Mucosa of rectum (tissue), 2 donors: Measurements from ENCODE around the gene PACS1.

Source experiments
- H3K27ac ChIP-seq, 2 donors: one replicate each; pipeline ENCODE4 v1.7.0; 2013; ENCODE audit warnings: inconsistent platforms in 2 of 2, low read depth in 2 of 2, low read length in 2 of 2
- H3K27me3 ChIP-seq, 2 donors: one replicate each; pipeline ENCODE4 v1.7.0; 2013; ENCODE audit warnings: low read length in 2 of 2; ENCODE audit not compliant: control insufficient read depth in 2 of 2, insufficient read depth in 2 of 2
- H3K36me3 ChIP-seq, 2 donors: one replicate each; pipeline ENCODE4 v1.7.0; 2013; ENCODE audit warnings: low read length in 2 of 2; ENCODE audit not compliant: control insufficient read depth in 2 of 2, insufficient read depth in 2 of 2
- H3K4me1 ChIP-seq, 2 donors: one replicate each; pipeline ENCODE4 v1.7.0; 2013; ENCODE audit warnings: low read length in 2 of 2, mild to moderate bottlenecking in 1 of 2; ENCODE audit not compliant: control insufficient read depth in 2 of 2, insufficient read depth in 2 of 2
- H3K4me3 ChIP-seq, 2 donors: one replicate each; pipeline ENCODE4 v1.7.0; 2013; ENCODE audit warnings: low read length in 2 of 2
- H3K9ac ChIP-seq, 2 donors: one replicate each; pipeline ENCODE4 v1.7.0; 2013; ENCODE audit warnings: low read length in 2 of 2, low read depth in 1 of 2, mild to moderate bottlenecking in 1 of 2
- H3K9me3 ChIP-seq, 2 donors: one replicate each; pipeline ENCODE4 v1.7.0; 2013; ENCODE audit warnings: low read length in 2 of 2; ENCODE audit not compliant: control insufficient read depth in 2 of 2
- donor health status: healthy.
- donor health status: Normal muscosa, but diverticular disease.

The PACS1 gene

GRCh38 chr11:66039765-66040164 lies 30.3 kb upstream of the PACS1 start:
- H3K9me3 ChIP-seq: no peaks in the 10 kb centered on the region
- no peaks in the 10 kb centered on the region for H3K36me3 ChIP-seq
- peaks cover 0 to 3% of the 10 kb centered on the region in 2 donors for H3K27me3 ChIP-seq
- no peak overlapping the region for H3K9ac ChIP-seq
- H3K4me1 ChIP-seq: no peaks in the 10 kb centered on the region
- no peak overlapping the region for H3K27ac ChIP-seq
- no peak overlapping the region for H3K4me3 ChIP-seq

GRCh38 chr11:66042227-66042995 lies 27.7 kb upstream of the PACS1 start:
- no peak overlapping the region for H3K4me3 ChIP-seq
- H3K27me3 ChIP-seq: peaks cover 3 to 6% of the 10 kb centered on the region in 2 donors
- H3K9me3 ChIP-seq: no peaks in the 10 kb centered on the region
- H3K27ac ChIP-seq: no peak overlapping the region
- H3K9ac ChIP-seq: no peak overlapping the region
- no peaks in the 10 kb centered on the region for H3K4me1 ChIP-seq
- no peaks in the 10 kb centered on the region for H3K36me3 ChIP-seq

GRCh38 chr11:66042996-66043906 lies 26.8 kb upstream of the PACS1 start:
- H3K27me3 ChIP-seq: peaks cover 3 to 6% of the 10 kb centered on the region in 2 donors

GRCh38 chr11:66044757-66045156 lies 25.3 kb upstream of the PACS1 start:
- no peaks in the 10 kb centered on the region for H3K4me1 ChIP-seq
- H3K9ac ChIP-seq: no peak overlapping the region
- no peaks in the 10 kb centered on the region for H3K9me3 ChIP-seq
- H3K4me3 ChIP-seq: peak overlapping the region in 1 of 2 donors; percentile 32
- H3K27me3 ChIP-seq: peaks cover 3 to 6% of the 10 kb centered on the region in 2 donors
- no peak overlapping the region for H3K27ac ChIP-seq
- H3K36me3 ChIP-seq: no peaks in the 10 kb centered on the region

More at GRCh38 chr11:66042996-66043906, 26.8 kb upstream of the PACS1 start:
- Histone ChIP-seq H3K4me3 (no peak overlapping the region), H3K9me3 (no peaks in the 10 kb centered on the region), H3K27ac (no peak overlapping the region), H3K9ac (no peak overlapping the region), H3K4me1 (no peaks in the 10 kb centered on the region), H3K36me3 (no peaks in the 10 kb centered on the region)

GRCh38 chr11:66045177-66045639 lies 24.9 kb upstream of the PACS1 start:
- H3K36me3 ChIP-seq: no peaks in the 10 kb centered on the region
- H3K9me3 ChIP-seq: no peaks in the 10 kb centered on the region
- H3K4me3 ChIP-seq: peak overlapping the region in 1 of 2 donors; percentile 32
- peaks cover 3 to 6% of the 10 kb centered on the region in 2 donors for H3K27me3 ChIP-seq
- H3K4me1 ChIP-seq: no peaks in the 10 kb centered on the region
- H3K9ac ChIP-seq: no peak overlapping the region
- no peak overlapping the region for H3K27ac ChIP-seq

GRCh38 chr11:66046901-66047300 lies 23.2 kb upstream of the PACS1 start:
- no peaks in the 10 kb centered on the region for H3K9me3 ChIP-seq
- peaks cover 3 to 6% of the 10 kb centered on the region in 2 donors for H3K27me3 ChIP-seq
- H3K27ac ChIP-seq: no peak overlapping the region
- H3K4me1 ChIP-seq: peaks cover 9 to 12% of the 10 kb centered on the region in 2 donors
- no peaks in the 10 kb centered on the region for H3K36me3 ChIP-seq
- H3K4me3 ChIP-seq: no peak overlapping the region
- no peak overlapping the region for H3K9ac ChIP-seq

- no peak overlapping the region for H3K27ac ChIP-seq
- H3K36me3 ChIP-seq: no peaks in the 10 kb centered on the region
- no peak overlapping the region for H3K9ac ChIP-seq
- no peaks in the 10 kb centered on the region for H3K9me3 ChIP-seq
- no peak overlapping the region for H3K4me3 ChIP-seq
- H3K27me3 ChIP-seq: peaks cover 3 to 6% of the 10 kb centered on the region in 2 donors
- peaks cover 9 to 14% of the 10 kb centered on the region in 2 donors for H3K4me1 ChIP-seq
Observed at GRCh38 chr11:66047541-66048365, 22.3 kb upstream of the PACS1 start.

- no peak within 1 kb of the TSS for H3K27ac ChIP-seq
- no peaks in the 10 kb centered on the region for H3K9me3 ChIP-seq
- no peaks in the 10 kb centered on the region for H3K36me3 ChIP-seq
- H3K9ac ChIP-seq: no peak within 1 kb of the TSS
- H3K4me1 ChIP-seq: peaks cover 18 to 23% of the 10 kb centered on the region in 2 donors
- peaks cover 3 to 6% of the 10 kb centered on the region in 2 donors for H3K27me3 ChIP-seq
- no peak within 1 kb of the TSS for H3K4me3 ChIP-seq
Observed at GRCh38 chr11:66048547-66049323, 21.3 kb upstream of the PACS1 start, which contains the start of gene GAL3ST3. TSS of gene GAL3ST3 (minus strand) at chr11:66049161. CDS start at chr11:66045415, 3,746 bp downstream.
